Thoracic aorta (tissue), 2 donors: Measurements from ENCODE around the gene TICRR. TPM values are rescaled to one million over a fixed set of nuclear protein-coding genes. Genes with fewer than 3 reads are reported as not detected.

Experiments
- ATAC-seq: fragments of 150-250 bp; one replicate; pipeline ENCODE4 v1.8.0; 2017; ENCODE audit warnings: low read depth; ENCODE audit not compliant: insufficient number of reproducible peaks, low FRiP score
- DNase-seq: peaks from one replicate; pipeline ENCODE4 v3.0.0-alpha.2; 2020; ENCODE audit warnings: low spot score
- H3K27ac ChIP-seq, 2 donors: fragments of 200-600 bp; sonication (generic); 1 replicate in 1 of 2; 2 replicates in 1 of 2; pipeline ENCODE4 v1.5.1; 2016; ENCODE audit warnings: mild to moderate bottlenecking in 2 of 2, moderate library complexity in 2 of 2
- H3K27me3 ChIP-seq: fragments of 200-600 bp; sonication (generic); replicated peaks from 2 replicates; pipeline ENCODE4 v1.6.0; 2016; ENCODE audit warnings: mild to moderate bottlenecking; ENCODE audit not compliant: insufficient read depth
- H3K36me3 ChIP-seq: fragments of 200-600 bp; sonication (generic); one replicate; pipeline ENCODE4 v1.5.1; 2016
- H3K4me1 ChIP-seq, 2 donors: fragments of 200-600 bp; sonication (generic); 1 replicate in 1 of 2; 2 replicates in 1 of 2; pipeline versions ENCODE4 v1.5.1 to v1.6.0; 2016; ENCODE audit warnings: low read depth in 2 of 2, mild to moderate bottlenecking in 1 of 2; ENCODE audit not compliant: control insufficient read depth in 1 of 2
- H3K4me3 ChIP-seq: fragments of 200-600 bp; sonication (generic); 2 replicates; pipeline ENCODE4 v1.5.1; 2016; ENCODE audit warnings: mild to moderate bottlenecking
- H3K9me3 ChIP-seq: fragments of 200-600 bp; sonication (generic); 2 replicates; pipeline ENCODE4 v1.5.1; 2016
- CTCF ChIP-seq: fragments of 200-600 bp; sonication (generic); IDR thresholded peaks from one replicate; pipeline ENCODE4 v1.5.1; 2019; ENCODE audit warnings: antibody characterized with exemption
- total RNA-seq, 2 donors: library from RNA; depleted of rRNA; stranded (reverse); fragments of >200 nt; gene quantifications; one replicate each; pipeline versions ENCODE4 v1.1.0 to v1.2.3, GENCODE V29; 2016

Gene TICRR
- total RNA-seq, 2 donors from 2014 or later: not detected

- no peaks in the 10 kb centered on the region for H3K9me3 ChIP-seq
- no peak for ATAC-seq
- TF ChIP-seq CTCF: no peak
- DNase-seq: no peak
- H3K27me3 ChIP-seq: no peaks in the 10 kb centered on the region
- H3K4me1 ChIP-seq: peaks cover 0 to 2% of the 10 kb centered on the region in 2 donors
- peaks cover 64% of the 10 kb centered on the region for H3K36me3 ChIP-seq
- no peak overlapping the region for H3K4me3 ChIP-seq
- no peak overlapping the region for H3K27ac ChIP-seq
These were observed 53.8 kb downstream of the TICRR start for GRCh38 chr15:89628806-89629715.

- peaks cover 64% of the 10 kb centered on the region for H3K36me3 ChIP-seq
- H3K27ac ChIP-seq: no peak overlapping the region
- no peaks in the 10 kb centered on the region for H3K27me3 ChIP-seq
- ATAC-seq (no peak), DNase-seq (no peak)
- no peaks in the 10 kb centered on the region for H3K4me1 ChIP-seq
- H3K9me3 ChIP-seq: no peaks in the 10 kb centered on the region
- H3K4me3 ChIP-seq: no peak overlapping the region
- TF ChIP-seq CTCF: no peak
These were observed 54.6 kb downstream of the TICRR start for GRCh38 chr15:89629829-89630228.

- no peak for DNase-seq
- H3K4me1 ChIP-seq: no peaks in the 10 kb centered on the region
- no peak overlapping the region for H3K4me3 ChIP-seq
- peaks cover 64% of the 10 kb centered on the region for H3K36me3 ChIP-seq
- no peak for TF ChIP-seq CTCF
- H3K27me3 ChIP-seq: no peaks in the 10 kb centered on the region
- no peak for ATAC-seq
- no peak overlapping the region for H3K27ac ChIP-seq
- no peaks in the 10 kb centered on the region for H3K9me3 ChIP-seq
These were observed 55.0 kb downstream of the TICRR start for GRCh38 chr15:89630260-89630659.

- H3K27ac ChIP-seq: no peak overlapping the region
- no peak for DNase-seq
- H3K27me3 ChIP-seq: no peaks in the 10 kb centered on the region
- ATAC-seq: no peak
- no peaks in the 10 kb centered on the region for H3K9me3 ChIP-seq
- no peak for TF ChIP-seq CTCF
- peaks cover 61% of the 10 kb centered on the region for H3K36me3 ChIP-seq
- no peak overlapping the region for H3K4me3 ChIP-seq
- H3K4me1 ChIP-seq: no peaks in the 10 kb centered on the region
These were observed 56.0 kb downstream of the TICRR start for GRCh38 chr15:89630974-89631901.

GRCh38 chr15:89631902-89632264 lies 56.6 kb downstream of the TICRR start:
- H3K4me1 ChIP-seq: no peaks in the 10 kb centered on the region
- no peak for TF ChIP-seq CTCF

More at GRCh38 chr15:89631902-89632264, 56.6 kb downstream of the TICRR start:
- Histone ChIP-seq H3K36me3 (peaks cover 58% of the 10 kb centered on the region), H3K9me3 (no peaks in the 10 kb centered on the region), H3K27ac (no peak overlapping the region), H3K27me3 (no peaks in the 10 kb centered on the region), H3K4me3 (no peak overlapping the region)
- ATAC-seq (no peak), DNase-seq (no peak)
